Ascending aorta (tissue), 1 donor: Measurements from ENCODE around the gene GLOD5. TPM values are rescaled to one million over a fixed set of nuclear protein-coding genes. Genes with fewer than 3 reads are reported as not detected.

ENCODE experiments used
- total RNA-seq: library from RNA; depleted of rRNA; stranded (reverse); fragments of >200 nt; gene quantifications from one replicate; pipeline ENCODE4 v1.1.0, GENCODE V29; 2016

GLOD5 gene
- total RNA-seq, 1 donor from 2014 or later, result not detected

Other genes starting within 250 kb of the GLOD5 start
- 76.2 TPM for gene EBP, start 239.9 kb upstream of the GLOD5 start, total RNA-seq
- 8.2 TPM for gene TBC1D25, start 222.0 kb upstream of the GLOD5 start, total RNA-seq
- 119 TPM for gene RBM3, start 187.3 kb upstream of the GLOD5 start, total RNA-seq
- gene WDR13, start 164.3 kb upstream of the GLOD5 start, total RNA-seq, result 87.1 TPM
- 29.5 TPM for gene WAS, start 77.9 kb upstream of the GLOD5 start, total RNA-seq
- gene SUV39H1, start 65.0 kb upstream of the GLOD5 start, total RNA-seq, result 0.21 TPM
- gene GATA1, start 24.8 kb downstream of the GLOD5 start, total RNA-seq, result not detected
- gene HDAC6, start 40.3 kb downstream of the GLOD5 start, total RNA-seq, result 157 TPM
- not detected for gene ERAS, start 64.8 kb downstream of the GLOD5 start, total RNA-seq
- gene PCSK1N, start 73.9 kb downstream of the GLOD5 start, total RNA-seq, result not detected
- 15.3 TPM for gene TIMM17B, start 136.0 kb downstream of the GLOD5 start, total RNA-seq
- gene PQBP1, start 136.2 kb downstream of the GLOD5 start, total RNA-seq, result 14.8 TPM
- 20.2 TPM for gene SLC35A2, start 149.9 kb downstream of the GLOD5 start, total RNA-seq
- 5.6 TPM for gene PIM2, start 157.3 kb downstream of the GLOD5 start, total RNA-seq
- 72.3 TPM for gene OTUD5, start 195.9 kb downstream of the GLOD5 start, total RNA-seq
- gene KCND1, start 210.1 kb downstream of the GLOD5 start, total RNA-seq, result 10.4 TPM
- 15.0 TPM for gene GRIPAP1, start 240.5 kb downstream of the GLOD5 start, total RNA-seq